Brain pericyte (primary cell): ENCODE measurements around the gene RAB5IF.
"Not testable (repeated sequence)": the region's sequence is repeated elsewhere in the genome, so short reads cannot be mapped to it uniquely, and the experiment has no call there.

Source experiments
- DNase-seq: peaks from one replicate; pipeline ENCODE4 v3.0.0-alpha.2; 2012; ENCODE audit warnings: low read depth, low spot score

The RAB5IF gene

GRCh38 chr20:36585410-36586125, 20.0 kb upstream of the RAB5IF start:
- no peak for DNase-seq

GRCh38 chr20:36587388-36588070, 18.1 kb upstream of the RAB5IF start:
- no peak for DNase-seq

GRCh38 chr20:36591281-36591680, 14.3 kb upstream of the RAB5IF start:
- DNase-seq = no peak

DNA sequence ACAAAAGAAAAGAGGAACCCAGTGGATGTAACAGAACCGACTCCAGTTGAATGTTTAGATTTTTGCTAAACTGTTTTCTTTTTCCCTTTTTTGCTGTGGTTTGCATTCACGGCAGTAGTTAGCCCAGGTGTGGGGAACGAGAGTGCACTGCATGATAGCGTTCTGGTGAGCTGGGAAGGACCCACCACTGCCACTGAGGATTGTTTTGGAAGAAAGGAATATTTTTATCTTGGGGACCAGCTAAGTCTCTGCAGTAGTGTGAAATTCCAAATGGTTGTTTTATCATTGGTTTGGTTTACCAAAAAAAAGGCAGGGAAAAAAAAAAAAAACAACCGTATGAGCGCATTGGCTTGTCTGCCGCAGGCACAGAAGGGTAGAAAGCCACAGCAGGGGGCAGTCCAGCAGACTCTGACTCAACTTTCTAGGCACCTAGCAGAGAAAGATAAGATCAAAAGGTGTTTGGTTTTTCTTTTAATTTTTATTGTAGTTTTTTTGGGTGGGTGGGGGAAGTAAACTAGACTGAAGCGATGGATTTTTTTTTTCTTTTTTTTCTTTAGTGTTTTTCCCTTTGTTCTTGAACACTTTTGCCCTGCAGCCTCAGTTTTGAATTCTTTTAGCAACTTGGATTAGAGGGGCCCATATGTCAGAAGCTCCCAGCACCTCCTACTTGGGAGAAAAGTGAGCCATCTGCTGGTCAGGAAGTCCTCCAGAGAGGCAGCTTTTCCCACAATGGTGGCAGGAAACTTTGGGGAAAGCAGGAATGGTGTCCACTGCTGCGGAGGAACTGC, 13.5 kb upstream of the RAB5IF start:
- no peak for DNase-seq

GRCh38 chr20:36593347-36593929, 12.1 kb upstream of the RAB5IF start:
- DNase-seq = no peak

- DNase-seq = no peak
Observed at GRCh38 chr20:36599912-36600345, 5.7 kb upstream of the RAB5IF start.

DNA sequence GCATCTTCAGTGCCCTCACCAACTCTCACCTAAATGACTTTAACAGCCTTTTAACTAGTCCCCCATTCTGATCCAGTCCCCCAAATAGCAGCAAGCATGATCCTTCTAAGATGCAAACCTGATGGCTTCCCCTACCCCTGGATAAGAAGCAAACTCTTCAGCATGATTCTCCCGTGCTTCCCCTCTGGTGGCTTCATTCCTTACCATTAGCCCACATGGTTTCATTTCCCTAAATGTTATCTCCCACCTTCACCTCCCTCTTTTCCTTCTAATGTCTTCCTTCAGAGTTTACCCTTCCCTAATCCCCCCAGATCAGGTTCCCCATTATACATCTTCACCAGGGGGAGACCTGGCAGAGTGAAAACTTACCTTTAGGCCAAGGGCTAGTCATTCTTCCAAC, 4.0 kb upstream of the RAB5IF start:
- no peak for DNase-seq

DNA sequence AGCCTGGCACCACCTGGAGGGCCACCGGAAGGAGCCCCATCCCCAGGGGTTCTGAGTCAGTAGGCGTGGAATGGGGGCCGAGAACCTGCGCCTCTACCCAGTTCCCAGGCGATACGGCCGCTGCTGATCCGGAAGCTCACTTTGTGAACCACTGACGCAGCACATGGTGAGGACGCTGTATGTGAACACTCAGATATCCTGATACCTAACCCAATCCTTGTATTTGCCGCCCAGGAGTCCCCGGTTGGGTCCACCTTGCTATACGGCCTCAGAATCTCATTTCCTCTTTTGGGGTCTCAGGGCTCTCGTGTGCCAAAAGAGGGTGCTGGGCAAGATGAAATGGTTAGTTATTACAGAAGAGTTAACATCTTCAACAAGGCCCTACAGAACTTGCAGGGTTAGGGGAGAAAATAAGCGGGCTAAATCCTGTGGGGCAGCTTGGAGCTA, 604 bp upstream of the RAB5IF start:
- no peak for DNase-seq

DNA sequence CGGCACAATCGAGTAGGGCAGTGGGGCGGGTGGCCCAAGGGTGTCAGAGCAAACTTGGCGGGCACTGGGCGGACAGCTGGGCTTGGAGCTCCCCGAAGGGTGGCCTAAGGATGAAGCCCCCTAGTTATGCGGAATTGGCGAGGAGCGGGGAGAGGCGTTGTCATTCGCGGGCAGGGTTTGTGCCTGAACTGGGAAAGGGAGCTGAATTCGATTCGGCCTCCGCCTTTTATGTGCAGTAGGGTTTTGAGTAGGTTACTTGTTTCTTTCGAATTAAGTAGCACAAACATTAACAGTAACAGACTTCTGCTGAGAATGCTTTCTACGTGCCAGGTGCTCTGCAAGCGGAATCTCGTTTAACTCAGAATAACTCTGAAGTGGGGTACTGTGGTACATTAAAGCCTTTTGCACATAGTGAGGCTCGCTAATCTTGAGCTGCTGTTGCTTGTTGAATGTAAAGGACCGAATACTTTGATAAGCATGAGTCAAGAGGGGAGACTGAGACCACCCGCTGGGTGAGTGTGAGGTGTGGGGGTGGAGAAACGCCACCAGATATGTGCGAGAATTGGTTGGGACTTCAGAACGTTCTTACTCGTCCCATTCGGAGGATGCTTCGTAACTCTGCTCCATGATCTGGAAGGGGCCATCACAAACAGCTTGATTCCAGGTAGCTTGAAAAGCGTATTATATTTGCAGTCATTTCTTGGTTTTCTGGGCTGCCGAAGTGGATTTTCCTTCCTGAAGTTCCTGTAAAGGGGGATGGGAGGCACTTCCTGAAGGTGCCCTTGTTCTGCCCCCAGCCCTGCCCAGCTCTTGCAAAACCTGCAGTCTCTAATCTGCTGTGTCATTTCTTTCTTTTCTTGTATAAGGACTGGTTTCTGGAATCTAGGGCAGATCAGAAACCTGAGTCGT, 833 bp downstream of the RAB5IF start:
- no peak for DNase-seq

- DNase-seq = no peak
Observed at GRCh38 chr20:36607586-36608387, 2.2 kb downstream of the RAB5IF start.

- not testable (repeated sequence) for DNase-seq
Observed at GRCh38 chr20:36608388-36608728, 2.8 kb downstream of the RAB5IF start.

- no peak for DNase-seq
Observed at GRCh38 chr20:36611625-36612024, 6.0 kb downstream of the RAB5IF start.

GRCh38 chr20:36613974-36614373, 8.4 kb downstream of the RAB5IF start:
- DNase-seq = no peak

- DNase-seq = no peak
Observed at GRCh38 chr20:36614781-36615557, 9.4 kb downstream of the RAB5IF start.

- no peak for DNase-seq
Observed at GRCh38 chr20:36620917-36621316, 15.3 kb downstream of the RAB5IF start.

GRCh38 chr20:36623444-36623843, 17.9 kb downstream of the RAB5IF start:
- no peak for DNase-seq

DNA sequence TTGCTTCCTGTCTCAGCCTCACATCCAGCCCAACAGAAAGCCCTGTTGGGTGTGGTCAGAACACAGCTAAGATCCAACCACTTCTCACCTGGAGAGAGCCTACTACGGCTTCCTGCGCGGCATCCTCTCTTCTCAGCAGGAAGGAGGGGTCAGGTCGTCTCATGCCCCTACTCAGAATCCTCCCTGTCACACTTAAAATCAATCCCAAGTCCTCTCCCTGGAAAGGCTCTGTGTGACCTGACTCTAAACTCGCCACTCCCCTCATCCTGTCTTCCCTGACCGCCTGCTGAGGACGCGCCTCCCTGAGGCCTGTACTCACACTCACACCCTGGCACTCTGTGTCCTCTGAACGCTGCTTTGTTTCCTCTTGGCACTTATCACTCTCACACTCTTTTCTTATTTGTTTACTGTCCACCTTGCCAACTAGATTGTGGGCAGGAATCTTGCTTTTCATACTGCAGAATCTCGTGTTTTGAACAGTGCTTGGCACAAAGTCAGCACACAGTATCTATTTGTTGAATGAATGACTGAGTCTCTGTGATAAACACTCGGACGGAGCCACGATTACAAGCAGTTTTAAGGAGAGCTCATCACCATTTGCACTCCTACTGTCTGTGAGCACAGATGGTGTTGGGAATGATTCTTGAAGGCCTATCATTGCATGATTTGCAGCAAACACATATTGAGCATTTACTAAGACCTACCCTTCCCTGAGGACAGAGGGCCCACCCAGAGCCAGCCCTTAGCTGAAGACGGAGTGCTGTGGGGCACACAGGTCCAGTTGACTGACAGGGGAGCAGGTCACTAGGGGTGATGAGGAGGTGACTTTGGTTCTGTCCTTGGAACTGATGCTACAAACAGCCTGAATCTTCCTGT, 18.7 kb downstream of the RAB5IF start:
- DNase-seq = no peak

GRCh38 chr20:36624944-36625324, 19.4 kb downstream of the RAB5IF start:
- DNase-seq = no peak

- no peak for DNase-seq
Observed at GRCh38 chr20:36628076-36628475, 22.5 kb downstream of the RAB5IF start.
